DMS114 treated with DMSO at 0.1 percent for 48 hours (cell line): Measurements from ENCODE around the gene SPA17.

ENCODE experiments used
- DNase-seq: peaks from one replicate; lab custom pipeline; 2025; ENCODE audit not compliant: unreplicated experiment; lab: John Stamatoyannopoulos, UW

The SPA17 gene

DNA sequence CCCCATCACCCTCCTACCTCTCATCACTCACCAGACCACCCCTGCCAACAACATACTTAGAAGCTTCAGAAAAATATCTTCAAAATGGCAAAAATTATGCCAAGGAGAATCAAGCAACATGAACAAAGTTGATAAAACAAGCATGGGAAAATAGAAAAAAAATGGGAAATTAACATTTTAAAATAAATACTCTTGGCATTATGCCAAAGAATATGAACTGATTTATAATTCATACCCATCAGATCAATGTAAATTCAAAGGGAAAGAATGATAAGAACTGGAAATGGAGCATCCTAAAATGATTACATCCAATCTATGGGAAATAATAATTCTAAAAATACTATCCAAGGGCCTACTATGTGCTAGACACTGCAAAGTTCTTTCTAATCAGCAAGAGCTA is 12.2 kb upstream of the SPA17 start:
- no peak for DNase-seq

DNA sequence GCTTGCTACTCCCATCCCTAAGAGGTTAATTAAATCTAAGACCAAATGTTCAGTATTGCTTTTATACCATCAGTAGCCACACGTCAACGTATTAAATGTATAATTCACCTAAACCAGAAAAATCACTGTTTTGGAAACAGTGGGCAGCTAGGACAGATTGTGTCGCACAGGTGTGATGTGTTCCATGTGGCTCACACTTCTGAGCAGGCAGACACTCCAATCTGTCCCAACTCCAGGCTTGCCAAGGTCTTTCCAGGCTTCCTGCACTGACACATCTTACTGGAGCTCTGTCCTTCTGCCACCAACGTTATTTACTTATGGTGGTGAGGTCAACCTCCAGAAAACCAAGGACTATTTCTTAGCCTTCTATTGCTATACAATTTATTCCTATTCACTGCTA is 11.6 kb upstream of the SPA17 start:
- no peak for DNase-seq

DNA sequence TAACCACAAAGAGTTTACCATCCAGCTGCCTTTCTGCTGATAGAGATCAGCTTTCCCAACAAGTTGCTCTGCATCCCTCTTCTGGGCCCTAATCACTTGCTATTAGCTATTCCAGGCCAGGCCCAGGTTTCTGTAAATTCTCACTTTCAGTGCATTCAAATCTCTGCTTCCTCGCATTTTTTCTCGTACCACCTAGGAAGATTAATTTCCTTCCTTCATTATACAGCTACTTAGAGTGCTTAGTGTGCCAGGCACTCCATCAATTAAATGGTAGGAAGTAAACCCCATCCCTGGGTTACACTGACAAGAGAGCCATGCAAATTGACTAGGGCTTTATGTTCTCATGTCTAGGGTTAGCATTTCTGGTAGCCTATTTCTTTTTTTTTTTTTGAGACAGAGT is 9.8 kb upstream of the SPA17 start:
- DNase-seq: no peak

DNA sequence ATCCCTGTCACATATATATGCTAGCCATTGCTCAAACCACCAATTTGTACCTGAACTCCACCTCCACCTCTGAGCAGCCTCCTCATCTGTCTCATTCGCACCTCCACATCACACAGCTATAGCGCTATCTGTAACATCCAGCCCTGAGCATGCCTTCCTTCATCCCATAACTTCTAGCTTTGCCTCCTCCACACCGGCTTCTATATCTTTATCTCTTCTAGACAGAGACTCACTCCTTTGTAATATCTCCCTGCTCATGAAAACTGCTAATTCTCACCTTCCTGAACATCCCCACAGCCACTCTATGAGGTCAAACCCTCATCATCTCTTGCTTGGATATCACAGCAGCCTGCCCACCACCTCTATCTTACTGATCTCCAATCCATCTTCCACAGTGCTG is 6.1 kb upstream of the SPA17 start:
- DNase-seq: no peak

DNA sequence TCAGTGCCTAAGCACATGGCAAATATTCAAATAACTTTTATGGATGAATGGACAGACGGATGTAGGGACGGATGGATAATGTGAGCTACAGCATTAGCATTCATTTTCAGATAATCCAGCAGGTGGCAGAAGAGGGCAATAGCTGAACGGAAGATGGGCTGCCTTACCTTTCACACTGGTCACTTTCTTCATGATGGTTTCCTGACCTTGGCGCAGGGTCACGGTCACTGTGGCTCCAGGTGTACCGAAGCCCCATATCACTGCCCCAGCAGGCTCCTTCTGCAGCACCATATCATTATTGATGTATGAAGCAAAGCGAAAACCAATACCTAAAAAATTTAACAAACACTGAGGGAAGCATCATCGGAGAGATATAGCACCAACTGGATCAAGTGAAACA is 4.5 kb upstream of the SPA17 start:
- peak; percentile 22 for DNase-seq

DNA sequence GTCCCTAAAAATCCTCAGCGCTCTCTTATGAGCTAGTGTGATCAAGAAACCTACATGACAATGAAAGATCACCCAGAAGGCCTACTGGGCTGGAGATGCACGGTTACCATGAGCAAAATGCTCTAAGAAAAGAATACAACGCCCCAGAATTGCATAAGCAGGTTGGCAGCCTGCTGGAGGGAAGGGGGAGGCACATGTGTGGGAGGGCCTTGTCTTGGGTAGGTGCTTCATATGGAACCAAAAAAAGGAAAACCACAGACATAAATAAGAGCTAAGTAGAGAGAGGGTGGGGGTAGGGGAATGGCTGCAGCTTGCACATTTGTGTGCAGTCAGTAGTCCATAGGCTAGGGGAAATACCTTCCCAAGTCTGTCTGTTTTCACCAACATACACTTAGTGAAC is 3.0 kb upstream of the SPA17 start:
- no peak for DNase-seq

DNA sequence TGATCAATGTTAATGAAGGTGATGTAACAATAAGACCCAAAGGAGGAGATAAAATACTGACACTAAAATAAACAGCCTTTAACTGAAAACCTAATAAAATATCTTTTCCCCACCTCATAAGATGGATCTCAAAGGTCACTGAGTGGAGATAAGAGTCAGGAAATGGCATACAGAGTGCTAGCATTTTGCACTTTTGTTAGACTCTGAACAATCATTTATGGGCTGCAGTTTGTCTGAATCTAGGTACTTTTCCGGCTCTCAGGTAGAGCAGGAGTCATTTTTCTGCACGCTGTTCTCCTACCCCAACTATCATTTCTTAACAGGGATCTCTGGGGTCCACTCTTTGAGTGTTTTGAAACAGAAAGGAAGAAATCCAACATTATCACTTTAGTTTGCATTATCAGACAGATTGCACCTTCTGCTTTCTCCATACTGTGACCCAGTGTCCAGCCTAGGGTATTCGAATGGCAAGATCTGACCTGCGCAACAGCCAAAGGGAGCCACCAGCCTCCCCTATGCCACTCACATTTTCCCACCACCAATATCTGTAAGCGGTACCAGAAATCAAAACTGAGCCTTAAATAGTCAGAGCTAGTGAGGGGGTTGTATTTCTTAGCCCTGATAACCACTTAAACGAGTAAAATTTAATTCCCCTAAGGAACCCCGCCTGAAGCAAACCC is 1.0 kb upstream of the SPA17 start:
- DNase-seq: no peak

DNA sequence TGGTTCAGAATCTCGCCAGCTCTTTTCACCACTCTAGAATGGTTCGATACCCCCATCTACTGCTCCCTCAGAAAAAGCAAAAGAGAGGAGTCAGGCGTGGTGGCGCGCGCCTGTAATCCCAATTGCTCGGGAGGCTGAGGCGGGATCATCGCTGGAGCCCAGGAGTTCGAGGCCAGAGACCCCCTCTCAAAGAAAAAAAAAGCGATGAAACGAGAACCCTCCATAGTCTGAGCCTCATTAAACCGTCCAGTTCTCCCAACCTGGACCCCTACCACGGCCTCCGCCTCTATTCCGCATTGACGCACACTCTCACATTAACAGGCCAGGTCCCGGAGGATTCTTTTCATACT is 439 bp downstream of the SPA17 start:
- DNase-seq: no peak

DNA sequence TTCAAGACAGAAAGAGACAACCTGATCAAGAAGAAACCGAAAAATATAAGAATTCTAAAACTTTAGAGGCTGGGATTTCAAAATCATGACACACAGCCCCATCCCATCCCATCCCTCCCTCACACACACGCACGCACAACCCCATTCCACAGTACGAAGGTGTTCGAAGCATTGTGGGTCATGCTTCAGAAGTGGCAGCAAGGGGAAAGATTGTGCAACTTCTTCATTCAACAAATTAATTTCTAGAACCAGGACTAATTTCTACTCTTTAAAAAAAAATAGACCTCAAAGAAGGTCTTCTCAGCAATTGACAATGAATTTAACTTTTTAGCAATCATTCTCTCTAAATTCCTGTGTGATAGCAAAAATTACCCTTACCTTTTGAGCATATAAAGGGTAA is 867 bp downstream of the SPA17 start:
- DNase-seq: no peak

DNA sequence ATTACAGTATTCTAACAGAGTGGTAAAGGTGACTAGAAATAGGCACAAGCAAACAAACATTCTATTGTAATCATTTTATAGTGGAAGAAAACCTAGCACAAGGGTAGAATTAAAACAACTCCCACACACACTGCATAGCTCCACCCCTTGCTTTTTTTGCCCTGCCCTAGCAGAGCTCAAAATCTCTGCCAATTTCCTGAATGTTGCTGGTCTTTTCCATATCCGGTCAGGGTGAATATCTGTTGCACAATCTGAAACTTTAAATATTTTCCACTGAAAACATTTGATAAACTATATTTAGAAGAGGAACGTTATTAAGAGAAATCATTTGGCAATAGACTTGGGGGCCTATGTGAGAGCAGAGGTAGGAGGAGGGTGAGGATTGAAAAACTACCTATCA is 2.7 kb downstream of the SPA17 start:
- DNase-seq: no peak

DNA sequence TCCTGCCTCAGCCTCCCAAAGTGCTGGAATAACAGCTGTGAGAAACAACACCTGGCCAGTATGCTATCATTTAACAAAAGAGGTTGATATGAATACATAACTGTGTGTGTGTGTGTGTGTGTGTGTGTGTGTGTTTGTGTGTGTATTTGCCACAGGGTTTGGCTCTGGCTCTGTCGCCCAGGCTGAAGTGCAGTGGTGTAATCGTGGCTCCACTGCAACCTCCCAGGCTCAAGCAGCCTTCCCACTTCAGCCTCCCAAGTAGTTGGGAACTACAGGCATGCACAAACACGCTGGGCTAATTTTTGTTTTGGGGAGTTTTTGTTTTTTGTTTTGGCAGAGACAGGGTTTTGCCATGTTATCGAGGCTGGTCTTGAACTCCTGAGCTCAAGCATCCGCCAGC is 4.7 kb downstream of the SPA17 start:
- DNase-seq: no peak

DNA sequence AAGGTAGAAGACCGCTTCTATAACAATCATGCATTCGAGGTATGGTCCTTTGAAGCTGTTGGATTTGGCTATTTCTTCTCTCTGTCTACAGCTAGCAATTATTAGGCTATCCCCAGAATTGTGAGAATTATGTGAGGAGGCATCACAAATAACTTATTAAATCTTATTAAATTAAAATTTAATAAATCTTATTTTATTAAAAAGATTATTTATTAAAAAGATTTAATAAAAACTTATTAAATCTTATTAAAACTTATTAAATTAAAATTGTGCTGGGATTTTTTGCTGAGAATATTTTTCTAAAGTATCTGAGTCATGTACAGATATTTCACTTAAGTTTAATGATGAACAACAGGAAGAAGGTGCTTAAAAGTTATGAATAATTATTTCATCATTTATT is 7.7 kb downstream of the SPA17 start:
- no peak for DNase-seq

DNA sequence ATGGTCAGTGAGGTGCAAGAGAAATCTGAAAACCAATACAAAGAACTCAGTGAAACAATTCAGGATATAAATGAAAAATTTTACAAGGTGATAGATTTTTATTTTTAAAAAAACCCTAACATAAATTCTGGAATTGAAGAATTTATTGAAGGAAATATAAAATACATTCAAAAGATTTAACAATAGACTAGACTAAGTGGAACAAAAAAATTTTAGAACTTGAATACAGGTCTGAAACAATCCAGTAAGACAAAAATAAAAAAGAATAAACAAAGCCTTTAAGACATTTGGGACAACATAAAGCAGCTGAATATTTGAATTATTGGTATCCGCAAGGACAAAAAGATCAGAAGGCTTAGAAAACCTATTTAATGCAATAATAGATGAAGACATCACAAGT is 8.7 kb downstream of the SPA17 start:
- DNase-seq: no peak

DNA sequence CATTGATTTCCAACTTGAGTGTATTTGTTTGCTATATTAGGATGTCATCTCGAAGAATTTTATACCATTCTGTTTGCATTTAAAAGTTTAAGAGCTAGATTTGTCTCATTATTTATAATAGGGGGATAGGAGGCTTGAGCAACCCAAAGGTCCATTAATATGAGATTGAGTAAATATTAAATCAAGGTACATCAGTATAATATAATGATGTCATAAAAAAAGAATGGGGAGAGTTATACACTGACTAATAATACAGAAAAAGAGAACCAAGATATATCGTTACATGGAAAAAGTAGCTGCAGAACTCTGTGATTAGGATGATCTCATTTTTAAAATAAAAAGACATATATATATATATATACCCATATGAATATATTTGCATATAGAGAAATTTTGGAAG is 19.4 kb downstream of the SPA17 start:
- DNase-seq: no peak

DNA sequence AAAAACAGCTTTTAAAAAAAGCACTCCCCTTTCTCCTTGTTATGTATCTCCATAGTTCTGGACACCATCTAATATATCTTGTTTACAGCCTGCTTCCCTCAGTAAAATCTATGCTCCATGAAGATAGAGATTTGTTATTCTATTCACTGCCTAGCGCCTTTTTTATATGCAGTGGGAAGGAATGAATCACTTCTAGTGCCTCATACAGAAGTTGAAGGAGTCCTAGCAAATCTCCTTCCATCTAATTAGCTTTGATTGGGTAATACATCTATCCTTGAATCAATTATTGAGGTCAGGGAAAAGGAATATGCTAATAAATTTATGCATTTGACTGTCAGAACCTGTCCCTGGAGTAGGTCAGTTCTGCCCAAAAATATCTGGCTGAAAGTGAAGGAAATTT is 25.8 kb downstream of the SPA17 start:
- no peak for DNase-seq

DNA sequence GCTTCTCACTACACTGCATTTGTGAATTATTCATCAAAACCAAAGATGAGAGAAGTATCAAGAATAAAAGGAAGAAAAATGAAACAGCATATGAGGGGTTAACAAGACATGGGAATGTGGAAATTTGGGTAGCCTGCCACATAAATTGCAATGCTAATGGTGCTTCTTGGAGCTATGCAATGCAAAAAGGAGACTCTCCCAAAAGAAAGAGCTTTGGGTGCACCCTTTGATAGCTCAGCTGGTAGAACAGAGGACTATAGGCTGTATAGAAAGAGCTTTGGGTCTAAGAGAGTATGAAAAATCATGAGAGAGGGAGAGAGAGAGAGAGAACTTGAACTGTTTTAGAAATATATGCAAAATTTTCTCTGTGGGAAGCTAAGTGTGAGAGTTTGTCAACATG is 26.3 kb downstream of the SPA17 start:
- no peak for DNase-seq

DNA sequence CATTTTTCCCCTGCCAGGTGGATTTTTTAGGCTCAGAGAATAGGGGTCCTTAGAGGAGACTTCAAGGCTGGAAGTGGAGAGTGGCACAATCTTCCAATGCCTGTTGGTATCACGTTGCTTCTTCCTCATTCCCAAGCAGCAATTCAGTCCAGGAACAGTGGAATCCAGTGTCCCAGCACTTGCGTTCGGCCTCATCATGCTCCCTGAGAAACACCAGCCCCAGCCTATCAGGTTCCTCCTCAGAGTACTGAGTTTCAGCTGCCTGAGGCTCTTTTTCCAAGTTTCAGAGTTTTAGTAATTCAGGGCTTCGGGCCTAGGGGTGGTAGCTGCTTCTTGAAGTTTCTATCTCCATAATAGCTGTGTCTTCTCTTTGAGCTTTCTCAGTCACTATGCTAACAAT is 34.1 kb downstream of the SPA17 start:
- no peak for DNase-seq

DNA sequence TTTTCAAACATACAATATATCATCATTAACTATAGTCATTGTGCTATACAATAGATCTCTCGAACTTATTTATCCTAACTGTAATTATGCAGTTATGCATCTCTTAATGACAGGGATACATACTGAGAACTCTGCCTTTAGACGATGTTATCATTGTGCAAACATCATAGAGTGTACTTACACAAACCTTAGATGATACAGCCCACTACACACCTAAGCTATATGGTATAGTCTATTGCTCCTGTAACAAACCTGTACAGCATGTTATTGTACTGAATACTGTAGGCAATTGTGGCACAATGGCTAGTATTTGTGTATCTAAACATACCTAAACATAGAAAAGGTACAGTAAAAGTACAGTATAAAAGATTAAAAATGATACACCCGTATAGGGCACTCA is 38.7 kb downstream of the SPA17 start:
- no peak for DNase-seq

DNA sequence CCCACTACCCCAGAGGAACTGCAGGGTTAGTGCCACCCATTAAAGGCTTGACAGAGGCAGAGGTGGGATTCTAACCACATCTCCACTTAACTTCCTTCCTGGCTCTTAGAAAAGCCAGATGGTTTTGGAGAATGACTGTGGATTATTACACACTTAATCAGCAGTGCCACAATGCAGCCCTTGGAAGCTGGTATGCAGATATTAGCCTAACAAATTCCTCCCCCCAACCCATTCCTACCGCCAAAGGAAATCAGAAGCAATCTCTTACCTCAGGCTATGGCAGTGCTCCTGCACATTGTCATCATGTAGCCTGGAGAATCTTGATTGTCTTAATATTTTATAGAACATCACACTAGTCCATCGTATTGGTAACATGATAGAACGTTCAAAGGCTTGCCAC is 42.9 kb downstream of the SPA17 start:
- no peak for DNase-seq

DNA sequence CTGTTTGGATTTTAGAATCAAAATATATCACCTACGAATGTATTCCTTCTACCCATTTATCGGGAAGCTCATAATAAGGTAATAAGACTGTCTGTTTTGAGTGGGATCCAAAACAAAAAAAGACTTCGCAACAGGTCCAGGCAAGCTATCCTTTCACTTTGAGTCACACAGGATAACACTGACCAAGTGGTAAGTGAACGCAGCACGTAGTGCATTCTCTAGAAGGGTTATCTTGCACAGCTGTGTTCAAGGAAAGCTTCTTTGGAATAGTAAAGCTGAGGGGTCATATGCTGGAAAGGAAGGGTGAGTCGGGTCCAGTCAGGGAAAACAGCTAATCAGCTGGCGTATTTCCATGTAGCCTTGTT is 43.7 kb downstream of the SPA17 start:
- DNase-seq: no peak

DNA sequence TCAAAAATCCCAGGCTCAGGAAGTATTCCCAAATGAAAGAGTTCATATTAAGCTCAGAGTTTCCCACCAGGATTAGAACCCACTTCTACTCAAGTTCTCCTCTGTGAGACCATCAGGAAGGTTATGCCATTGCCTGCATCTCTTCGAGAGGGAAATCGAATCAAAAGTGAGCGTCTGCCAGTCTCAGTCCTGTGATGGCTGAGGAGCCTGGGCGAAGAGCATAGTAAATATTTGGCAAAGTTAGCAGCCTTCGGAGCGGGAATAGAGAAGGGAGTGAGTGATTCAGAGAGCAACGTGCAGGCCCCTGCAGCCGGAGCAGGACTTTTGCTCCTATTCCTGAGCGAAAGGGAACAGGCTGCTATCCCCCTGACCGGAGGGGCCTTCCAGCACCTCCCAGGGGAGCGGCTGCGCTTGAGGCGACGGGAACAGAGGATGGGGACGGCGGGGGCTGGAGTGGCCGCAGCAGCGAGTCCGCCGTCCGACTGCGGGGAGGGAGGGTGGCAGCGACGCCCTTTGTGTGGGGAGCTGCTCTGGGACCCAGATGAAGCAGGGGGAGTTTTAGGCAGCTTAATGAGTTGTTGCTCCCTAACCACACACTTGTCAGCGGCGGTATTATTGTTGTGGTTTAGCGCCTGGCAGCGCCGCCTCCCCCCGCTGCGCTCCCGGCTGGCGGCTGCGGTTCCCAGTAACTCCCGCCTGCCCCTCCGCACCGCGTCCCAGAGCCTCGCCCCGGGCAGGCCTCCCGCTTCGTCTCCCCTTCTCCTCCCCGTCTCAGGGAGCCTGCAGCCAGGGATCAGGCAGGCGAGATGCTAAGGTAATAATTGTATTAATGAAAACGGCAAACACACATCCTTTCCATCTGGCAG is 44.3 kb downstream of the SPA17 start:
- no peak for DNase-seq

DNA sequence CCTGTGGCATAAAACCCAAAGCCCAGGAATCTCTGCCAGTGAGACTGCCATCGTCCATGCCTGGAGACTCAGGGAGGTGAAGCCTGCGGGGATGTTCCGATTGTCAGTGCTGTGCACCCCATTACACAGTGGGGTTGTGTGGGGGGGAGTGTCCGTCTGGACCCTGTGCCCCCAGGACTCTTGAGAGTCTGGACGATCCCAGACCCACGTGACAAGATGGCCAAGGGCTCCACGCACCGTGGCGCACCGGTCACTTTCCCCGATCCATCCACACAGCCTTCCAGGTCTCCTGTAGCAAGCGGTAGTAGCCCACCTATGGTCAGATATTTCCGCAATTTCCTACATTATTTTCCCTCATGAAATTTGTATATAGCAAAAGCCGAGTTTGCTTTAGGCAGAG is 45.1 kb downstream of the SPA17 start:
- DNase-seq: no peak

DNA sequence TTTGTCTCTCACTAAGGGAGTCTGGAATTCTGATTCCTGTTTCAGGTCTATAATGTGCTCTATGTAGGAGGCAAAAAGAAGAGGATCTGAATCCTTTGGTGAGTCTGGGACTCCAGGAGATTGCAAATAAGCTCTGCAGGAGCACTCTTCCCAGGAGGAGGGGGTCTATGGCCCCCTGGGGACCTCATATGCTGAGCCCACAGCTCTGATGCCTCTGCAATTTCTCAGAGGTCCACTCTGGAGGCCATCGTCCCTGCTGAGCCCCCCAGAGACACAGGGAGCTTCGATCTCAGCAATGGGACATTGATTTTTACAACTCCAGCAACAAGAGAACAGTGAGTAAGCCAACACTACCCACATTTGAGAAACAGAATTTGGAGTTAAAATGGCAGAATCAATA is 45.8 kb downstream of the SPA17 start:
- no peak for DNase-seq
